Neural cell (in vitro differentiated cells): ENCODE measurements around the gene SETMAR.

Experiments
- RAD21 ChIP-seq: fragments of 450-650 bp; conservative IDR thresholded peaks from 2 replicates; pipeline ENCODE4 v1.6.1; 2014; ENCODE audit warnings: antibody characterized with exemption, mild to moderate bottlenecking, moderate library complexity
- SMC3 ChIP-seq: fragments of 450-650 bp; conservative IDR thresholded peaks from 2 replicates; pipeline ENCODE4 v1.6.1; 2014; ENCODE audit warnings: antibody characterized with exemption, mild to moderate bottlenecking, moderate library complexity; ENCODE audit not compliant: poor library complexity
- TF ChIP-seq, protein P1 (sequence below): fragments of 450-650 bp; IDR thresholded peaks from 2 replicates; pipeline ENCODE4 v1.5.1; 2014; ENCODE audit warnings: antibody characterized with exemption, mild to moderate bottlenecking, moderate library complexity; ENCODE audit not compliant: poor library complexity, severe bottlenecking

DNA sequence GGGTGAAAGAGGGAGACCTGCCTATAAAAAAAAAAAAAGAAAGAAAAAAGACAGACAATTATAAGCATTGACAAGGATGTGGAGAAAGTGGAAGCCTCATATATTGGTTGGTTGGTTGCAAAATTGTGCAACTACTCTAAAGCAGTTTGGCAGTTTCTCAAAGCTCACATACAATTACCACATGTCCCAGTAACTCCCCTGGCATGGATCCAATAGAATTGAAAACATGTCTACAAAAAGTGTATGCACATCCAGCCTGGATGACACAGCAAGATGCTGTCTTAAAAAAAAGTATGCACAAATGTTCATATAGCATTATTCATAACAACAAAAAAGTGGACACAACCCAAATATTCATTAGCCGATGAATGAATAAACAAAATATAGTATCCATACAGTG, 19.5 kb downstream of the SETMAR start:
- TF ChIP-seq, protein P1, sequence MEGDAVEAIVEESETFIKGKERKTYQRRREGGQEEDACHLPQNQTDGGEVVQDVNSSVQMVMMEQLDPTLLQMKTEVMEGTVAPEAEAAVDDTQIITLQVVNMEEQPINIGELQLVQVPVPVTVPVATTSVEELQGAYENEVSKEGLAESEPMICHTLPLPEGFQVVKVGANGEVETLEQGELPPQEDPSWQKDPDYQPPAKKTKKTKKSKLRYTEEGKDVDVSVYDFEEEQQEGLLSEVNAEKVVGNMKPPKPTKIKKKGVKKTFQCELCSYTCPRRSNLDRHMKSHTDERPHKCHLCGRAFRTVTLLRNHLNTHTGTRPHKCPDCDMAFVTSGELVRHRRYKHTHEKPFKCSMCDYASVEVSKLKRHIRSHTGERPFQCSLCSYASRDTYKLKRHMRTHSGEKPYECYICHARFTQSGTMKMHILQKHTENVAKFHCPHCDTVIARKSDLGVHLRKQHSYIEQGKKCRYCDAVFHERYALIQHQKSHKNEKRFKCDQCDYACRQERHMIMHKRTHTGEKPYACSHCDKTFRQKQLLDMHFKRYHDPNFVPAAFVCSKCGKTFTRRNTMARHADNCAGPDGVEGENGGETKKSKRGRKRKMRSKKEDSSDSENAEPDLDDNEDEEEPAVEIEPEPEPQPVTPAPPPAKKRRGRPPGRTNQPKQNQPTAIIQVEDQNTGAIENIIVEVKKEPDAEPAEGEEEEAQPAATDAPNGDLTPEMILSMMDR: no peak
- TF ChIP-seq SMC3 (no peak), RAD21 (no peak)
